Measurements from ENCODE around the gene STEAP3. TPM values are rescaled to one million over a fixed set of nuclear protein-coding genes. Genes with fewer than 3 reads are reported as not detected.
A peak's percentile ranks its signal among the peaks of the same experiment; 100 is the strongest.

STEAP3 gene
- total RNA-seq, 1 donor from 2014 or later: 27.8 TPM

DNA sequence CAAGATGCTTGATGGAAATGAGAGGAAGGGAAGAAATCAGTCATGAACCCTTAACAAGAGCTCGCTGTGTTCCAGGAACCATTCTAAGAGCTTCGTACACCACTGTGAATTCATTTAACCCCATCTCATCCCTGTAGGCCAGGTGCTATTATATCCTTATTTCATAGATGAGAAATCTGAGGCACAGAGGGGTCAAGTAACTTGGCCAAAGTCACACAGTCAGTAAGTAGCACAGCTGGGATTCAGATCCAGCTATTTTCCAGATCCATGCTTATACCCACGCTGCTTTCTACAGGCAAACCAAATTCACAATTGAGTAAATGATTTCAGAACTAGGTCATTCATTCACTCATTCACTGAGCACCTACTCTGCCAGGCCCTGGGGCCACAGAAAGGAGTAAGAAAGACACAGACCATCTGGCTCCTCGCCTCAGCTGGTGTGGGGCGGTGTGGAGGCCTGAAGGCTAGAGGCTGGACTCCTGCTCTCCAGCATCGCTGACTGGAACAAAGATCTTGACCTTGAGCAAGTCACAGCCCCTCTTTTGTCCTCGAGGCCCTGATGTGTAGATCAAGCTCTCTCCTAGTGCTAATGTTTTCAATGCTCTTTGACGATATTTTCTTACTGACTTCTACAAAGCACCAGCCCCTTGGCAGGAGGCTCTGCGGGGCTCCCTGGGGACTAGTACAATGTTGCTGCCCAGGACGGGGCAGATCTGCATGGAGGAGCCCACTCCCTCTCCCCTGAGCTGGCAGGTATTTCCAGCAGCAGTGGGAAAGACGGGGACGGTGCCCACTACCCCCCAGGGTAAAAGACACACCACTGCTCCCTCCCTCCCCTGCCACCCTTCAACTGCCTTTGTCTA is 26.5 kb downstream of the STEAP3 start:
- TF ChIP-seq, protein P1, sequence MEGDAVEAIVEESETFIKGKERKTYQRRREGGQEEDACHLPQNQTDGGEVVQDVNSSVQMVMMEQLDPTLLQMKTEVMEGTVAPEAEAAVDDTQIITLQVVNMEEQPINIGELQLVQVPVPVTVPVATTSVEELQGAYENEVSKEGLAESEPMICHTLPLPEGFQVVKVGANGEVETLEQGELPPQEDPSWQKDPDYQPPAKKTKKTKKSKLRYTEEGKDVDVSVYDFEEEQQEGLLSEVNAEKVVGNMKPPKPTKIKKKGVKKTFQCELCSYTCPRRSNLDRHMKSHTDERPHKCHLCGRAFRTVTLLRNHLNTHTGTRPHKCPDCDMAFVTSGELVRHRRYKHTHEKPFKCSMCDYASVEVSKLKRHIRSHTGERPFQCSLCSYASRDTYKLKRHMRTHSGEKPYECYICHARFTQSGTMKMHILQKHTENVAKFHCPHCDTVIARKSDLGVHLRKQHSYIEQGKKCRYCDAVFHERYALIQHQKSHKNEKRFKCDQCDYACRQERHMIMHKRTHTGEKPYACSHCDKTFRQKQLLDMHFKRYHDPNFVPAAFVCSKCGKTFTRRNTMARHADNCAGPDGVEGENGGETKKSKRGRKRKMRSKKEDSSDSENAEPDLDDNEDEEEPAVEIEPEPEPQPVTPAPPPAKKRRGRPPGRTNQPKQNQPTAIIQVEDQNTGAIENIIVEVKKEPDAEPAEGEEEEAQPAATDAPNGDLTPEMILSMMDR (conservative IDR thresholded peaks at IDR 0.05; ENCODE audit: low read depth, low read length): no peak
- no peak overlapping the region for H3K4me3 ChIP-seq (ENCODE audit: low read depth, low read length)
- DNase-seq (ENCODE audit: low read depth): no peak

DNA sequence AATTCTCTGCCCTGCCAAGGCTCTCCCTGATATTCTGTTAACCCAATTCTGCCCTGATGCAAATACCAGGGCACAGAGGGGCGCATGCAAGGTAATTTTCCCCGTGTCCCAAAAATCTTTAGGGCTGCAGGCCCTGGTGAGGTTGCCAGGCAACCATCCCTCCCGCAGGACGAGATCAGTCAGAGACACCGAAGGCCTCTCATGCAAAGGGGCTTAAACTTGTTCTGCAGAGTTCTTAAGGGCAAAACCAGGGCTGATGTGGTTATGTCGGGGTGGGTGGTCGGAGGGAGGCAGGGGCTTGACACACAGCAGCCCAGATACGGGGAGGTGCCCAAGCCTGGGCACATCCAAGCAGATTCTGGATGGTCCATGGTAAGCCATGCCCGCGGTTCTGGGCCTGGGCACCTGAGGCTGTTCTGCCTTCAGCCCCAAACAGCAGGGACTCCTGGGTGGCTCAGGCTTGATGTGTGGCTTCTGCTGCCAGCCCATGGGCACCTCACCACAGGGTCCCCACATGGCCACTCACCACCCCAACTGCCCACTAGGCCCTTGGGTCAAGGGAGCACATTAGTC is 27.2 kb downstream of the STEAP3 start:
- TF ChIP-seq, protein P1 (conservative IDR thresholded peaks at IDR 0.05; ENCODE audit: low read depth, low read length): no peak
- H3K4me3 ChIP-seq (ENCODE audit: low read depth, low read length): no peak overlapping the region
- DNase-seq (ENCODE audit: low read depth): no peak

DNA sequence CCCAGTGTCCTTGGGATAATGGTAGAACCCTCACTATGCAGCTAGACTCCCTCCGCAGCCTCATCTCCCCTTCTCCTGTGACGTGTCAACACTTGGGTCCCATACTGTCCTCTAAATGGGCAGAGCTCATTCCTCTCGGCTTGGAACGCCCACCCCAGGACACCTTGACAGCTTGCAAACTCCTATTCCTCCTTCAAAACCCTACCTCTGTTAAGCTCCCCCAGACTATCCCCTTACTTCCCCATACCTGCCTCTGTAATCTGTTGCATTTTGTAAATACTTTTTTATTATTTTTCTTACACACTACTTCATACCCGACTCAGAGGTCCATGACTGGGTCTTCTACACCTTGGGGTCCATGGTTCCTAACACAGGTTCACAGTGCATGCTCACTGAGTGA is 28.0 kb downstream of the STEAP3 start:
- no peak for DNase-seq (ENCODE audit: low read depth)

DNA sequence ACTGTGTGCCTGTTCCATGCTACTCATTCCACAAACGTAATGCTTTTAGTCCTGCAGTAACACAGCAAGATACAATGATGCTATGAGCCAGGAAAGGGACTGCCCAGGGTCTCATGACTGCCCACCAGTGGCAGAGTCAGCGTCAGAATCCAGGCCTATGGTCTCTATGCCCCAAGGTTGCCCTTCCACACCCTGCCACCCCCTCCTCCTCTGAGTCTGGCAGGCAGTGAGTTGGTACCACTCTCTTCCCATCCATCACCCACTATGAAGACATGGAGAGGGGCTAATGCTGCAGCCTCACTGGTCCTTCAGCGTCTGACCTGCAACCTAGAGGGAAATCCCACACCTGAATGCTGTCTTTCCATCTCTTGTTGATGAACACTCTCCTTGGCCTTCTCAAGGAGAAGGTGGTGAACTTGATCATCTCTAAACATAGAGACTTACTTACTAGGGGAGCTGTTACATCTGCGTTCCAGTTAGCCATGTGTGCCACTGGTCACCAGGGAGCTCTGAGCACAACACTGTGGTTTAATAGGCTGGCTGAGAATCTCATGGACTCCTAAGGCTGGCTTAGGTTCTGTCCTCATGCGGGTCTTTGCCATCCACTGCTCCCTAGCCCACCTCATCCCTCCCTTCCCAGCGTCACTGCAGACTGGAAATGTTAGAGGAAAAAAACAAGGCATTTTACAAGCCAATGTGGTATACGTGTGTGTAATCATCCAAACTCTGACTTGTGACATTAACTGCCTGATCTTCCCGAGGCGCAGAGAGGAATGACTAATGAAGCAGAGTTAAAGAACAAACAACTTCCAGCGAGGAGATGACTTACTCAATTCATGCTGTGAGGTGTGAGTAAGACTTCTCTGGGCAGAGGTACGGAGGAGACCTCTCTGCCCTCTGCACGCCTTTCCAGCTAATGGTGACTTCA is 28.8 kb downstream of the STEAP3 start:
- TF ChIP-seq, protein P1 (conservative IDR thresholded peaks at IDR 0.05; ENCODE audit: low read depth, low read length): no peak
- no peak overlapping the region for H3K4me3 ChIP-seq (ENCODE audit: low read depth, low read length)

More for the DNA sequence above, 28.0 kb downstream of the STEAP3 start:
- H3K4me3 ChIP-seq (ENCODE audit: low read depth, low read length): no peak overlapping the region
- TF ChIP-seq, protein P1 (conservative IDR thresholded peaks at IDR 0.05; ENCODE audit: low read depth, low read length): no peak

DNA sequence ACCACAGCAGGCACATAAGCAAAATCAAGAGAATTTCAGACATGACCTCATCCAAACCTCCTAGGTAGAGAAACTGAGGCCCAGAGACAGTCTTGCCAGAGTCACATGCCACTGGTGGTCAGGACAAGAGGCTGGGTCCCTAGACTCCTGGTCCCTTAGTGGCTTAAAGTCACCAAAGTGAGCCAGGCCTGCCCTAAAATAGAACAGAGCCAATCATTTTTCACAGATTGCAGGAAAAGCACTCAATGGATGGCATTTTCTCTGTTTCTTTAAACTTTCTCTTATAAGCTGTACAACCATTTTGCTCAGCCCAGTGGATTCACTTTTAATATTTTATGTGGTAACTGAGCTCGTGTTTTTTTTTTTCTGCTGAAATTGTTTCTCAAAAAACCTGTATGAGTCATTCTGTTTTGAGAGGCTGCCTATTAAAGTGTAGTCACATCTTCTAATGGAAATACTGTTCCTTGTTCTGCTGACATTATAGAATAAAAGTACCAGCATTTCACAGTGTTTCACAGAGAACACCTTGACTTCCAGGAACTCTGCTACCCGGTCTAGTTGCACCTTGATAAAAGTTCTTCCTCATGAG is 29.6 kb downstream of the STEAP3 start:
- peak; percentile 20 for DNase-seq (ENCODE audit: low read depth)
- TF ChIP-seq, protein P1 (conservative IDR thresholded peaks at IDR 0.05; ENCODE audit: low read depth, low read length): no peak
- H3K4me3 ChIP-seq (ENCODE audit: low read depth, low read length): no peak overlapping the region

More for the DNA sequence above, 28.8 kb downstream of the STEAP3 start:
- DNase-seq (ENCODE audit: low read depth): peak; percentile 90

DNA sequence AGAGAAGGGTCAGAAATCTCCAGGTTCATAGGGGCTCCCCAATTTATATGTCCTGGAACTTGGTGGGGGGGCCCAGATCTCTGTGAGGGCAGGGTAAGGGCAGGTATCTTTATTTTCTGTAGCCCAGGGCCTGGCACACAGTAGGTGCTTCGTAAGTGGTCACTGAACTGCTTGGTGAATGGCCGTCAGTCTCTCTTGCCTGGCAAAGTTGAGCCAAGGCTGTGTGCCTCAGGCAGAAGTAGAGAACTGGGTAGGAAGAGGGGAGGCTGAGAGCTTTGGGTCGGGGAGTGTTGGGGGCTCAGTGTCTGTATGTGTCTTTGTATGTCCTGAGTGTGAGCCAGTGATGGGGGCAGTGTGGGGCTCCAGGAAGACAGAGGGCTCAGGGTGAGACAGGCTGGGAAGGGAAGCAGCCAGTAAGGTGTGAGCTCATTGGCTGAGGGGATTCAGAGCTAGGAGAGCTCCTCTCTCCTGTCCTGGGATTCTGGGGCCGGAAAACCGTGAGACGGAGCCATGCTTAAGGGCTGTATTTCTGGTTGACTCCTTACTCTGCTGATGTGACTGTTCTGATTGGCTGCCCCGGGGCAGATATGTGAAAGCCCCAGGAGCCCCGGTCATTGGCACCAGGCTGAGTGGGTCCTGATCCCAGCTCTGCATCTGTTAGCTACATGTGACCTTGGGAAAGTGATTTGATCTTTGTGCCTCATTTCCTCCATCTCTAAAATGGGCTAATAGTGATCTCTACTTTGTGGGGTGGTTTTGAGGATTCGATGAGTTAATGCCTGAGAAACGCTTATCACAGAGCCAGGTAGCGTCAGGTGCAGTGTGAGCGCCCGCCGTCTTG is 30.3 kb downstream of the STEAP3 start:
- DNase-seq (ENCODE audit: low read depth): no peak
- no peak overlapping the region for H3K4me3 ChIP-seq (ENCODE audit: low read depth, low read length)
- TF ChIP-seq, protein P1 (conservative IDR thresholded peaks at IDR 0.05; ENCODE audit: low read depth, low read length): no peak
